ENCODE data around the gene CFAP161. TPM values are rescaled to one million over a fixed set of nuclear protein-coding genes. Genes with fewer than 3 reads are reported as not detected.

Gene CFAP161
- total and polyA plus RNA-seq, 9 of the 15 experiments (the other 6 are each of a cell fraction or from before 2014, with no cell fraction given) = 25.8 to 83.3 (median 75.6) TPM

DNA sequence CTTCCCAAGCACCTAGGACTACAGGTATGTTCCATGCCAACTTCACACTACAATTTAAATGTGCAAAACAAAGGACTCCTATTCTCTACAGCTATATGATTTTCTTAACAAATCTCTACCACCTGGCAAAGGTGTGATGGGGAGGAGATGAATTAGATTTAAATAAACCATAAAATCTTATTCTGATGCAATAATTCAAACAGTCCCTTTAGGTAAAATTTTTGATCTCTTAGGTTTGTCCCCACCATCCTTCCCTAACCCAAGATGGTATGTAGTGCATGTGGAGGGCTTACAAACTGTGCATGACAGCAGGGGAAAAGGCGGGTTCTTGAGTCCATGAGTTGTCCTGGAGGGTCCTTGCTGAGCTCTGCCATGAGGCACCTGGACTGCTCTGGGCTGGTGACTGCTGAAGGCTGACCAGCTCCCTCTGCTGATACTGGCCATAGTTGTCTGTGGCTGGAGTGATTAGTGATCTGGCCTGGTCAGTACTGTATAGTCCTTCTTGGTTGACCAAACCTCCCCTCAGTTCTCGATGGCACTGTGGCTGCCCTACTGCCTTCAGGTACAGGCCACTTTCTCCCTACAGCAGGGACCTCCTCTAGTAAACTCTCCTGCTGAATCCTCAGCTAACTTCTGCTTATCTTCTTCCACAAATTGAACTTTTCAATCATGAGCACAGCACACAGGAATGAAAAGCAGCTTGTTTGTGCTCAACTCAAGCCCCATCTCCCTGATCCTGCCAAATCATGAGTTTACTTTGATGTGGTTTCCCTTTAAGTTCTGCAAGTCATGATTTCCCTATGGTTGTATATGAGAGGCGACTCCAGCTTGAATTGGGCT, 30.1 kb downstream of the CFAP161 start (continued):
- no peak for TF ChIP-seq FOXA3 (CRISPR knock-in tag; conservative IDR thresholded peaks at IDR 0.05 in 1 of 2, IDR thresholded peaks at IDR 0.05 in 1 of 2)
- no peak for TF ChIP-seq ZNF76 (CRISPR knock-in tag; IDR thresholded peaks at IDR 0.05; ENCODE audit: borderline replicate concordance)
- no peak for TF ChIP-seq ZNF3 (CRISPR knock-in tag; IDR thresholded peaks at IDR 0.05)
- TF ChIP-seq, protein P1, sequence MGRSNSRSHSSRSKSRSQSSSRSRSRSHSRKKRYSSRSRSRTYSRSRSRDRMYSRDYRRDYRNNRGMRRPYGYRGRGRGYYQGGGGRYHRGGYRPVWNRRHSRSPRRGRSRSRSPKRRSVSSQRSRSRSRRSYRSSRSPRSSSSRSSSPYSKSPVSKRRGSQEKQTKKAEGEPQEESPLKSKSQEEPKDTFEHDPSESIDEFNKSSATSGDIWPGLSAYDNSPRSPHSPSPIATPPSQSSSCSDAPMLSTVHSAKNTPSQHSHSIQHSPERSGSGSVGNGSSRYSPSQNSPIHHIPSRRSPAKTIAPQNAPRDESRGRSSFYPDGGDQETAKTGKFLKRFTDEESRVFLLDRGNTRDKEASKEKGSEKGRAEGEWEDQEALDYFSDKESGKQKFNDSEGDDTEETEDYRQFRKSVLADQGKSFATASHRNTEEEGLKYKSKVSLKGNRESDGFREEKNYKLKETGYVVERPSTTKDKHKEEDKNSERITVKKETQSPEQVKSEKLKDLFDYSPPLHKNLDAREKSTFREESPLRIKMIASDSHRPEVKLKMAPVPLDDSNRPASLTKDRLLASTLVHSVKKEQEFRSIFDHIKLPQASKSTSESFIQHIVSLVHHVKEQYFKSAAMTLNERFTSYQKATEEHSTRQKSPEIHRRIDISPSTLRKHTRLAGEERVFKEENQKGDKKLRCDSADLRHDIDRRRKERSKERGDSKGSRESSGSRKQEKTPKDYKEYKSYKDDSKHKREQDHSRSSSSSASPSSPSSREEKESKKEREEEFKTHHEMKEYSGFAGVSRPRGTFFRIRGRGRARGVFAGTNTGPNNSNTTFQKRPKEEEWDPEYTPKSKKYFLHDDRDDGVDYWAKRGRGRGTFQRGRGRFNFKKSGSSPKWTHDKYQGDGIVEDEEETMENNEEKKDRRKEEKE (IDR thresholded peaks at IDR 0.05; ENCODE audit: borderline replicate concordance in 1 of 2, control insufficient read depth in 1 of 2, low read depth in 2 of 2, low read length in 1 of 2) = no peak
- TF ChIP-seq SOX6 (IDR thresholded peaks at IDR 0.05) = peak; percentile 71; the same call in 1 of the 2 replicates
- TF ChIP-seq ZEB2 (IDR thresholded peaks at IDR 0.05) = no peak
- TF ChIP-seq FOXM1 (IDR thresholded peaks at IDR 0.05; ENCODE audit: low read depth) = no peak; the same call in 1 of the 2 replicates
- no peak for TF ChIP-seq FOXM1 (CRISPR knock-in tag; IDR thresholded peaks at IDR 0.05; ENCODE audit: low read depth)
- no peak for TF ChIP-seq ZNF143 (CRISPR knock-in tag; IDR thresholded peaks at IDR 0.05)
- no peak for TF ChIP-seq U2AF2 (optimal IDR thresholded peaks at IDR 0.05; ENCODE audit: low read depth, low read length)
- TF ChIP-seq FOXJ2 (tag; IDR thresholded peaks at IDR 0.05) = 0 out of 2 replicates have a peak, but pooled peaks have one; percentile 32
- TF ChIP-seq CBFB (CRISPR knock-in tag; IDR thresholded peaks at IDR 0.05) = peak; percentile 89; the same call in 1 of the 2 replicates
- TF ChIP-seq NELFE (IDR thresholded peaks at IDR 0.05; ENCODE audit: insufficient read depth, insufficient read length) = no peak
- no peak for TF ChIP-seq KAT2B (IDR thresholded peaks at IDR 0.05; ENCODE audit: low read depth, low read length)
- peak; percentile 59 for TF ChIP-seq TAL1 (IDR thresholded peaks at IDR 0.05)
- no peak for TF ChIP-seq HNRNPL (IDR thresholded peaks at IDR 0.05; ENCODE audit: low read depth, low read length)
- TF ChIP-seq ETV6 (IDR thresholded peaks at IDR 0.05; ENCODE audit: borderline replicate concordance in 1 of 2, low read depth in 2 of 2, low read length in 1 of 2) = no peak
- TF ChIP-seq ETV6 (CRISPR knock-in tag; IDR thresholded peaks at IDR 0.05; ENCODE audit: borderline replicate concordance) = no peak
- TF ChIP-seq, protein P2, sequence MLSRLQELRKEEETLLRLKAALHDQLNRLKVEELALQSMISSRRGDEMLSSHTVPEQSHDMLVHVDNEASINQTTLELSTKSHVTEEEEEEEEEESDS (CRISPR knock-in tag; IDR thresholded peaks at IDR 0.05) = no peak
- TF ChIP-seq RUNX1 (IDR thresholded peaks at IDR 0.05; ENCODE audit: low read depth) = no peak
- no peak for TF ChIP-seq MEF2A (IDR thresholded peaks at IDR 0.05; ENCODE audit: control insufficient read depth, low read depth, low read length)
- no peak for TF ChIP-seq ZNF217 (CRISPR knock-in tag; IDR thresholded peaks at IDR 0.05)
- 0 out of 2 replicates have a peak, but pooled peaks have one; percentile 48 for TF ChIP-seq ZKSCAN1 (IDR thresholded peaks at IDR 0.05; ENCODE audit: low read depth, low read length)
- no peak for TF ChIP-seq EGR1 (conservative IDR thresholded peaks at IDR 0.05)
- no peak for TF ChIP-seq JUN (IDR thresholded peaks at IDR 0.05; ENCODE audit: borderline replicate concordance, low read depth, low read length)
- no peak for TF ChIP-seq JUN (CRISPR knock-in tag; IDR thresholded peaks at IDR 0.05; ENCODE audit: borderline replicate concordance)
- peak; percentile 97 for TF ChIP-seq NFE2 (IDR thresholded peaks at IDR 0.05; ENCODE audit: low read depth)
- no peak for TF ChIP-seq ELF4 (CRISPR knock-in tag; IDR thresholded peaks at IDR 0.05)
